ENCODE data around the gene EIF5. TPM values are rescaled to one million over a fixed set of nuclear protein-coding genes. Genes with fewer than 3 reads are reported as not detected.

Gene EIF5
- total RNA-seq, 4 donors from 2014 or later, result 128 to 226 (median 160) TPM

DNA sequence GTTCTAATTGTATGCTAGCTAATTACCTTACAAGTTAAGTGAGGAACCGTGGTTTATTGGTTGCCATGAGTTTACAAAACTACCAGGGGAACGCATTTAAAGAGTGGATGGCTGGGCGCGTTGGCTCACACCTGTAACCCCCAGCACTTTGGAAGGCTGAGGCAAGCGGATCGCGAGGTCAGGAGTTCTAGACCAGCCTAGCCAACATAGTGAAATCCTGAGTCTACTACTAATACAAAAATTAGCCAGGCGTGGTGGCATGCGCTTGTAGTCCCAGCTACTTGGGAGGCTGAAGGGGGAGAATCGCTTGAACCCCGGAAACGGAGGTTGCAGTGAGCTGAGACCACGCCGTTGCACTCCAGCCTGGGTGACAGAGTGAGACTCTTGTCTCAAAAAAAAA, 2.2 kb downstream of the EIF5 start:
- DNase-seq (ENCODE audit: low spot score in 2 of 2), result no peak
- Histone ChIP-seq H3K27ac (peak overlapping the region in 1 of 4 donors; percentile 100), H3K4me3 (peak overlapping the region in 2 of 4 donors; percentile 2 to 95), H3K4me1 (peaks cover 0 to 51% (median 22%) of the 10 kb centered on the region in 4 donors), H3K27me3 (no peaks in the 10 kb centered on the region), H3K36me3 (peaks cover 15 to 60% (median 49%) of the 10 kb centered on the region in 3 donors), H3K9me3 (no peaks in the 10 kb centered on the region)
- TF ChIP-seq EP300 (IDR thresholded peaks at IDR 0.05), result no peak
- WGBS, 2 donors, result 93% methylated on average over 14 of the region's 14 CpGs

DNA sequence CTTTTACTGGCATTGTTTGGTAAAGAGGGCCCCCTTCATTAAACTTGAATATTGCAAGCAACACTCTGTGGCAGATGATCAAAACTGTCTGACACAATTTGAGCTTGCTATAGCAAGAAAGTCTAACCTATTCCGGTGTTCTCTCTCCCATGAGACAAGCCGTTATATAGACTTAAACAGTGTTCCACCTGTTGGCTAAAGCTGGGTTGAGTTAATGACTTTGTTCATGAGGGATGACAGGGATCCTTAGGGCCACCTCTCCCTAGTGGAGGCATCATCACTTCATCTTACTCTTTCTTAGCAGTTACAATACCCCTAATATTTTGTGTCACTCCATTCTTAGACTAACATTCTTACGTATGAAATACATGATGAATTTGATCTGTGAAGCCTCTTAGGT, 3.8 kb downstream of the EIF5 start:
- H3K36me3 ChIP-seq, result peaks cover 18 to 76% (median 49%) of the 10 kb centered on the region in 3 donors
- DNase-seq (ENCODE audit: low spot score in 2 of 2), result no peak
- no peaks in the 10 kb centered on the region for H3K9me3 ChIP-seq
- no peaks in the 10 kb centered on the region for H3K27me3 ChIP-seq
- H3K4me3 ChIP-seq, result no peak overlapping the region
- peaks cover 0 to 42% (median 15%) of the 10 kb centered on the region in 4 donors for H3K4me1 ChIP-seq
- WGBS, 2 donors, result 74 to 82% methylated on average over 3 of the region's 3 CpGs
- TF ChIP-seq EP300 (IDR thresholded peaks at IDR 0.05), result no peak
- TF ChIP-seq POLR2A (IDR thresholded peaks at IDR 0.05), result no peak
- TF ChIP-seq, protein P1, sequence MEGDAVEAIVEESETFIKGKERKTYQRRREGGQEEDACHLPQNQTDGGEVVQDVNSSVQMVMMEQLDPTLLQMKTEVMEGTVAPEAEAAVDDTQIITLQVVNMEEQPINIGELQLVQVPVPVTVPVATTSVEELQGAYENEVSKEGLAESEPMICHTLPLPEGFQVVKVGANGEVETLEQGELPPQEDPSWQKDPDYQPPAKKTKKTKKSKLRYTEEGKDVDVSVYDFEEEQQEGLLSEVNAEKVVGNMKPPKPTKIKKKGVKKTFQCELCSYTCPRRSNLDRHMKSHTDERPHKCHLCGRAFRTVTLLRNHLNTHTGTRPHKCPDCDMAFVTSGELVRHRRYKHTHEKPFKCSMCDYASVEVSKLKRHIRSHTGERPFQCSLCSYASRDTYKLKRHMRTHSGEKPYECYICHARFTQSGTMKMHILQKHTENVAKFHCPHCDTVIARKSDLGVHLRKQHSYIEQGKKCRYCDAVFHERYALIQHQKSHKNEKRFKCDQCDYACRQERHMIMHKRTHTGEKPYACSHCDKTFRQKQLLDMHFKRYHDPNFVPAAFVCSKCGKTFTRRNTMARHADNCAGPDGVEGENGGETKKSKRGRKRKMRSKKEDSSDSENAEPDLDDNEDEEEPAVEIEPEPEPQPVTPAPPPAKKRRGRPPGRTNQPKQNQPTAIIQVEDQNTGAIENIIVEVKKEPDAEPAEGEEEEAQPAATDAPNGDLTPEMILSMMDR (IDR thresholded peaks at IDR 0.05), result no peak
- no peak overlapping the region for H3K27ac ChIP-seq

DNA sequence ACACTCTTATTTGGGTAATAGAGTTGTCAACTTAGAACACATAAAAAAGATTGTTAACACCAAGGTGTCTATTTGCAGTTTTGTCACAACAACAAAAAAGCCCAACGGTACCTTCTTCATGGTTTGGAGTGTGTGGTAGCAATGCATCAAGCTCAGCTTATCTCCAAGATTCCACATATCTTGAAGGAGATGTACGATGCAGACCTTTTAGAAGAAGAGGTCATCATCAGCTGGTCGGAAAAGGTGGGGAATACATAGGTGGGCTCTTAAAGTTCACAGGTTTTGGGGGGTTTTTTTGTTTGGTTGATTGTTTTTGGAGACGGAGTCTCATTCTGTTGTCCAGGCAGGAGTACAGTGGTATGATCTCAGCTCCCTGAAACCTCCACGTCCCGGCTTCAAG, 5.5 kb downstream of the EIF5 start:
- Histone ChIP-seq H3K4me3 (no peak overlapping the region), H3K36me3 (peaks cover 18 to 94% (median 61%) of the 10 kb centered on the region in 3 donors), H3K4me1 (peaks cover 0 to 38% (median 14%) of the 10 kb centered on the region in 4 donors), H3K27ac (no peak overlapping the region), H3K9me3 (no peaks in the 10 kb centered on the region), H3K27me3 (no peaks in the 10 kb centered on the region)
- no peak for DNase-seq (ENCODE audit: low spot score in 2 of 2)
- TF ChIP-seq, protein P1 (IDR thresholded peaks at IDR 0.05), result no peak
- TF ChIP-seq EP300 (IDR thresholded peaks at IDR 0.05), result no peak
- no peak for TF ChIP-seq POLR2A (IDR thresholded peaks at IDR 0.05)
- 84 to 87% methylated on average over 6 of the region's 6 CpGs for WGBS, 2 donors

DNA sequence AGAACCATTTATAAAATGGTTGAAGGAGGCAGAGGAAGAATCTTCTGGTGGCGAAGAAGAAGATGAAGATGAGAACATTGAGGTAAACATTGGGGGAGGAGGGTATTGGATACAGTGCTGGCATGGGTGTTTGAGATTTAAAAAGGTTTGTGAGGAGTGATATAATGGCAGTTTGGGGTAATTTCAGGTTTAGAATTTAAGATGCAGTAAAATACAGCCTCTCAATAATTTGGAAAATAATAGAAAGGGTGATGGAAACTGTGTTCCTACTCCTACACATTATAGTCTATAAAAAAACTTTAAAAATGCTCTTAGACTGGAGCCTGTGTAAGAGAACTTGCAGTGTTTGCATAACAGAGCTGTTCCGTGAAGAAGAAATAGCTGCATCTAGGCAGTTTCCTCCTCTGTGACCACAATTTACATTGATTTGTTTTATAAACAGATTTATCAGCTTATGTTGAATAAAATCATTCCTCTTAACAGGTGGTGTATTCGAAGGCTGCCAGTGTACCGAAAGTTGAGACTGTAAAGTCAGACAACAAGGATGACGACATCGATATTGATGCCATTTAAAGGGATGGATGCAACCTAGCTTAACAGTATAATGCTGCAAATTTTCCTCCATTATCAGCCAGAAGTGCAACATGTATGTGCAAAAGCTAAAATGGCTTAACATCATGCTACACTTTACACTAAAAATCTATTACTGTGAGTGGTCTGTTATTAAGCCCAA, 6.6 kb downstream of the EIF5 start:
- WGBS, 2 donors, result 89 to 91% methylated on average over 6 of the region's 6 CpGs
- Histone ChIP-seq H3K4me1 (peaks cover 0 to 32% (median 9%) of the 10 kb centered on the region in 4 donors), H3K9me3 (no peaks in the 10 kb centered on the region), H3K27ac (no peak overlapping the region), H3K4me3 (no peak overlapping the region), H3K27me3 (no peaks in the 10 kb centered on the region), H3K36me3 (peaks cover 21 to 99% (median 62%) of the 10 kb centered on the region in 3 donors)
- TF ChIP-seq POLR2A (IDR thresholded peaks at IDR 0.05), result no peak
- TF ChIP-seq, protein P1 (IDR thresholded peaks at IDR 0.05), result no peak
- no peak for DNase-seq (ENCODE audit: low spot score in 2 of 2)

DNA sequence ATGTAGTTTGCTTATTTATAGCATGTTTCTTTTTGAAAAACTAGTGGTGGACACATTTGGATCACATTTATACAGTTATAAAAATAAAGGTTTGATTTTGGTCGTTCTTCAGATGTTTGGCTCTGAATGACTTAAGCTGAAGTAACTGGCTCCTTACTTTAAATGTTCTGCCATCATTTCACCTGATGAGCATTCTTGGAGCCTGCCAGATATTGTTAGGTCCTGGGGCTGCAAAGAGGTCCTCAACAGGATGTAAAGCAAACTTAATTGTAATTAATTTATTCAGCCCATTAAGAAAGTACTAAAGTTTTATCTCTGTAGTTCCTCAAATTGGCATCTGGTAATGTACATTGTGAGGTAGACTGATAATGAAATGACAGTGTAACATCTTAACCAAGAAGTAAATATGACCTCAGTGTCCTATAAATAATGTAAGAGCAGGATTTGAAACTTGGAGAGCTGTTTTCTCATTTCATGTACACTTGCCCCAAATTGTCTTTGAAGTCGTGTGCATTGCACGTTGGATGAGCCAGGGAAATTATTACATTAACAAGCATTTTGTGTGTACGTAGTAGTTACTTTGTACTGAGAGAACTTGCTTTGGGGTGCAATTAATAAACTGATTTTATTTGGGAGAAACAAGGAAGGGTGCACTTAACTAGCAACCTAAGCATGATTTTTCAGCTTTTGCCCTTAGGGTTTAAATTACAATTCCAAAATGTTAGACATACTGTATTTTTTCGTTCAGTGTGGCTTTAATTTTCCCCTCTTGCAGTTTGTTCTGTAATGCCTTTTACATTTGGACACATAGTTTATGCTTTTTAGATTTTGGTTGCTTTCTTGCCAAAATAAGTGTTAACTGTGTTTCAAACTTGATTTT, 7.5 kb downstream of the EIF5 start:
- H3K4me1 ChIP-seq, result peaks cover 0 to 23% (median 1%) of the 10 kb centered on the region in 4 donors
- H3K36me3 ChIP-seq, result peaks cover 21 to 90% (median 57%) of the 10 kb centered on the region in 3 donors
- DNase-seq (ENCODE audit: low spot score in 2 of 2), result no peak
- H3K27ac ChIP-seq, result no peak overlapping the region
- TF ChIP-seq, protein P1 (IDR thresholded peaks at IDR 0.05), result no peak
- TF ChIP-seq POLR2A (IDR thresholded peaks at IDR 0.05), result no peak
- no peak for TF ChIP-seq EP300 (IDR thresholded peaks at IDR 0.05)
- 68 to 71% methylated on average over 5 of the region's 5 CpGs for WGBS, 2 donors
- no peaks in the 10 kb centered on the region for H3K9me3 ChIP-seq
- H3K4me3 ChIP-seq, result no peak overlapping the region
- no peaks in the 10 kb centered on the region for H3K27me3 ChIP-seq
